Endometrial microvascular endothelial cells (primary cell): ENCODE measurements around the gene POU6F2. TPM values are rescaled to one million over a fixed set of nuclear protein-coding genes. Genes with fewer than 3 reads are reported as not detected.

Experiments
- in situ Hi-C: cut with HindIII; loops from 2 replicates; pipeline ENCODE4 v1.10.0; 2017; ENCODE audit warnings: low sequenced_read_pairs, low pct_unique_long_range_greater_than_20kb; ENCODE audit errors: inconsistent ontology term
- total RNA-seq: library from RNA; depleted of rRNA; stranded (reverse); fragments of >200 nt; gene quantifications from one replicate; pipeline ENCODE4 v1.2.3, GENCODE V29; 2015; ENCODE audit errors: inconsistent ontology term

The POU6F2 gene
- total RNA-seq, 1 donor from 2014 or later, result not detected

DNA sequence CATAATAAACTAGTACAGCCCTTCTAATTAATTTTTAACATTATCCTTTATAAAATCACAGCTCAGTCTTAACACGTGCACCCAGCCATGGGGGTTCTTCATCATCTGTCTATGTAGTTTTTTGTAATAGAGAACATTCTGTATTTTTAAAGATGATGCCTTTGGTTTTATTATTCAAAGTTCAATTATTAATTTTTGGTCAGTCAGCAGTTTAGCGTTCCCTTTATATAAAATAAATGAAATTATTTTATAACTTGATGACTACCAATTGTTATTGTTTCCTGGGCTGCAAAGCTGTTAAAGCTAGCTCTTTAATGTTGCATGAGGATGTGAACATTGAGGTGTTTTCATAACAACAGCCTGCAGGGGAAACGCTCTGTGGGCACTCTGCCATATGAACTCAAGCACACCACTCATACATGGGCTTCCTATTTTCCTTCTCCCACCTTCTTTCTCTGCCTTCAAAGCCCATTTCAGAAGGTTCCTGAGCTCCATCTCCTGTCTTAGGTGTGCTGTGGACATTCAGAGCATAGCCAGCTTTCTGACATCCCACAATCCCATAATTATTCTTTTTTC is 416.5 kb downstream of the POU6F2 start:
- in situ Hi-C loops, result no loop called here

DNA sequence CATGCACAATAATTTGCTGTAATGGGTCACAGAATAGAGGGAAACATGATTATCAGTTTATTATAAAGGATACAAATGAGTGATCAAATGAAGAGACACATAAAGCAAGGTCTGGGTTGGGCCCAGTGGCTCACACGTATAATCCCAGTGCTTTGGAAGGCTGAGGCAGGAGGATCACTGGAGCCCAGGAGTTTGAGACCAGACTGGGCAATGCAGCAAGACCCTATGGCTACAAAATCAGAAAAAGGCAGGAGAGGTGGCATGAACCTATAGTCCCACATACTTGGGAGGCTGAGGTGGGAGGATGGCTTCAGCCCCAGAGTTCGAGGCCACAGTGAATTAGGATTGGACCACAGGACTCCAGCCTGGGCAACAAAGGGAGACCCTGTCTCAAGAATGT is 421.7 kb downstream of the POU6F2 start:
- in situ Hi-C loops, result no loop called here

DNA sequence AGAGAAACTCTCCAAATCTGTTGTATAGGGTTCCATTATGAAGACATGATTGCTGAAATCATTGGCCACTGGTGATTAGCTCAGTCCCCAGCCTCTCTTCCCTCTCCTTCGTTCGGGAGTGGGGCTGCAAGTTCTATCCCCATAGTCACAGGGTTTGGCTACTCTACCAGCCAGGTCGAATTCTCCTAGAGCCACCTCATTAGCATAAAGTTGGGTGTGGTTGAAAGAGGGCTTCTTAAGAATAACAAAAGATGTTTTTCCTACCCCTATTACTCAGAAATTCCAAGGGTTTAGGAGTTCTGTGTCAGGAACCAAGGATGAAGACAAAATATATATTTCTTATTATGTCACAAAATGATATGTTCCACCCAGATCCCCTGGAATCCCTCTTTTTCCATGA is 422.3 kb downstream of the POU6F2 start:
- in situ Hi-C loops, result no loop called here

DNA sequence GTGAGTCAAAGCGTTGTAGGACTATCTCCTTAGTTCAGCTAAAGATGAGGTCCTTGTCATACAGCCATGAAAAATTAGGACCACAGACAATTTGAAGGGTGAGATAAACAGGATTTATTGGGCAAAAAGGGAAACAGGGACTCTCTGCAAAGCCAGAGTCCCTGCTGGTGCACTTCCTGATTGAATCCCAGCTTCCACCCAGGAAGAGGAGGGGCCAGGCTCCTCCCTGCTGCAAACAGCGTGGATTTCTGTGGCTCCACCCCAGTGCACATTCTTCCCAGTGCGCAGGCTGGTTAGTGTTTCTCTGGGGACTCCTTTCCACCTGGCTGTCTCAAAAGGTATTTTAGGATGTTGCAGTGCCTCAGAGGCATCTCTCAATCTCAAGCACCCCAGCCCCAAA is 423.1 kb downstream of the POU6F2 start:
- in situ Hi-C loops, result no loop called here

DNA sequence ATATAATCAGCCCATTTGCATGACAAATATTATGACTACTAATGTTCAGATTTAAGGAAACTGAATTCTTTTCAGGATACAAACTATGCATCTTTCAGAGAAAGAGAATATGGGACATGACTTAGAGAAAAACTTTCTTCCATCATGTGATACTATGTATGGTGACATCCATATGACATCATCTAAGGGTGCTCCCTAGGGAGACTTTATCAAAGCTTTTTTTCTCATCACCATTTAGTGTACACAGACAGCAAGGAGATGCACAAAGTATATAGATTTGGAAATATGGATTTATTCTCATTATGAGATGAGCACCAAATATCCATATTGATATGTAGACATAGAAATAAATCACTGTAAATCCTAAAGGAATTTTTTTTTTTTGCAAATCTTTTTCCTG is 424.3 kb downstream of the POU6F2 start:
- in situ Hi-C loops, result no loop called here

DNA sequence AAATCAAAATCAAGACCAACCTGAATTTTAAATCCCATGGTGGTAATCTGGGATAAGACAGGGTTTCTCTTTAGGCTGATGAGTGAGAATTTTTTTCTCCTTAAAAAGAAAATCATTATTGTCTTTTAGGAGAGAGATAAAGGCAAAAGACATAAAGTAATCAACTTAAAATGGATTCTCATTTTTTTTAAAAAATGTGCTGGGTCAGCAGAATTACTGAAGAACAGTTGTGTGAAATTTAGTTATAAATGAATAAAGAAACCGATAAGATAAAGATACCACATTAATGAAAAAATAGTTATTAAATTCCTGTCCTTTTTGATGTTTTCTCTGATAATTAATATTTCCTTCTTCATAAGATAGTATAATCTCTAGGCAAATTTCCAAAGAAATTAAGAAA is 427.2 kb downstream of the POU6F2 start:
- in situ Hi-C loops, result no loop called here

DNA sequence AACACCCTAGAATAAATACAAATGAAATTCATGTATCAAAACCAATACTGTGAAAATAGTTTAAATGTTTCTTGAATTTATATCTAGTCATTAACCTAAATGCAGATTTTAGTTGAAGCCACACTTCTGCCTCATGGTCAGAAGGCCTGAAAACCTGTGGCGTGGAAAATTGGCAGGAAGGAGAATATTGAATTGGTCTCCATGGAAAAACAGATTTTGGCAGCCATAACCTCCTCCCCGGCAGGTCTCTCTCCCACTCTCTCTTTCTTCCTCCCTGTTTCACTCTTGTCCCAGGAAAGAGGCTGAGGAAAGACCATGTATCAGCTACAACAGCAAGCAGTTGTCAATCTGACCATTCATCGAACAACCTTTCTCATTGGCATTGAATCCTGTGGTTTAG is 427.9 kb downstream of the POU6F2 start:
- in situ Hi-C loops, result no loop called here

DNA sequence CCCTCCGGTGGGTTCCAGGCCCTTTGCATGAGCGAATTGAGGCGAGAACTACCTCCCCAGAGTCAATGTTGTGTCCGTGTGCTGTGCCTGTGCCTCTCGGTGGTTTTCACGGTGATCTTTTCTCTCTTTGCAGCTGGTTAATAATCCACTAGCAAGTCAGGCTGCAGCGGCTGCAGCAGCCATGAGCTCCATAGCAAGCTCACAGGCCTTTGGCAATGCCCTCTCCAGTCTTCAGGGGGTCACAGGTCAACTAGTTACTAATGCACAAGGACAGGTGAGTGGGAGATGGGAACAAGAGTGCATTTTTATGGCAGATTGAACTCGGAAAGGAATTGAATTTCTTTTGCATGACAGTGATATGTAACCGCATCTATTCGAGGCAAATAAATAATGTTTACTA is 428.8 kb downstream of the POU6F2 start:
- in situ Hi-C loops, result no loop called here

DNA sequence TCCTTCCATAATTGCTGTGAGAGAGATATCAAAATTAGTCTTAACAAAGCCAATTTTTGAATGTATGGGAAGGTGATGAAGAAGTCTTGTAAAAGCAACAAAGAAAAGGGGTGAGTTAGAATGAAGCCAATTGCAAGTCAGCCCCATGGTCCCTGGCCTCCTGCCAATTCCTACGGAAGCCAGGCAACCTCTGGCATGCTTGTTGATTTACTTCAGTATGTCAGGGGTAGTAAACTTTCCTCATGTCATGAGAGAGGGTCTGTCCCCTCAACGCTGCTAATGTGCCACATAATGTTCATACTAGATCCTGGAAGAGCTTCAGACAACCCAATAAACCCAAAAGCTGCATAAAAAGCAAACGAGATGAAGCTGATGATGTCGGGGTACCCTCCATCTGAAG is 429.4 kb downstream of the POU6F2 start:
- in situ Hi-C loops, result no loop called here

DNA sequence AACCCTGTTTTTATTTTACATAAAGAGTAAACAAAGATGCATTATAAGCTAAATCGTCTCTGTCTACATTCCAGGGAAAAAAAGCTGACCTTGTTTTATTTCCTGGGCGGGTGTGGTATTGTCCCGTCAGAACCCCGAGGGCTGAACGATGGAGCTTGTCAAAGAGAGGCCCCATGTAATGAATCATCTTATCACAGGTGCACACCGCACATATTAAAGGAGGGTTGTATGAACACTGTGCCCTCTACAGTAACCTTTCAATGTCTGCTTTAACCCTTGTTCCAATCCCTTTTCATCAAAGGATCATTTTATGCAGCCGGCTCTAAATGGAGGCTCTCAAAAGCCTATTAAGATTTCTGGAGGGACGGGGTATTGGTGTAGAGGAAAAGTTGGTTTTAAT is 430.0 kb downstream of the POU6F2 start:
- in situ Hi-C loops, result no loop called here

DNA sequence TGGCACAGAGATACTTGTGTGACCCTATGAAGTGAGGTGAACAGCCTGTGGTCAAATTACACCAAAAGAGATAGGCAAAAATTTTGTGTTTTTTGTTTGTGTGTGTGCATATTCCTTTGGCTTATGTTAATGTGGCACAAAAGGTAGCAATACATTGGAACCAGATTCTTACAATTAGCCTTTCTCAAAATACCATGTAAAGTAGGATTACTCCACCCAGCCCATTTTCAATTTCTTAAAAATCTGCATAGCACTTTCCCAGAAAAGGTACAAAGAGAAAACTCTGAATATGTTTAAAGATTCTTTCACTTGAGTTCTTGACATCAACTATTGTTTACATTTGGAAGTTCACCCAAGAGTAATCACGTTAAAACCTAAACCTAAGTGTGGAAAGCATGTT is 431.2 kb downstream of the POU6F2 start:
- in situ Hi-C loops, result no loop called here

DNA sequence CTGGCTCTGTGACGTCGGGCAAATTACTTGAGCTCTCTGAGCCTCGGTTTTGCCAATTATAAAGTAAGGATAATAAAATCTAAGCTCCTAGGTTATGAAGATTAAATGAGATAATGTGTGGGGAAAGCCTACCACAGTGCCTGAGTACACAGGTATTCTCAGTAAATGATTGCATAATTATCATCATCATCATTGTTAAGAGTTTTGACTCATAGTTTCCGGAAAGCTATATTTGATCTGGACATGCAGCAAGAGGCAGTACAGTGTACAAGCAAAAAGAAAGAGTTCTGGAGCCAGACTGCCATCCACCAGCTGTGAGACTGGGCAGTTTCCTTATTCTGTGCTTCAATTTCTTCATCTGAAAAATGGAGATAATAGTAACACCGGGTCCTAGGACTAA is 432.9 kb downstream of the POU6F2 start:
- in situ Hi-C loops, result no loop called here

DNA sequence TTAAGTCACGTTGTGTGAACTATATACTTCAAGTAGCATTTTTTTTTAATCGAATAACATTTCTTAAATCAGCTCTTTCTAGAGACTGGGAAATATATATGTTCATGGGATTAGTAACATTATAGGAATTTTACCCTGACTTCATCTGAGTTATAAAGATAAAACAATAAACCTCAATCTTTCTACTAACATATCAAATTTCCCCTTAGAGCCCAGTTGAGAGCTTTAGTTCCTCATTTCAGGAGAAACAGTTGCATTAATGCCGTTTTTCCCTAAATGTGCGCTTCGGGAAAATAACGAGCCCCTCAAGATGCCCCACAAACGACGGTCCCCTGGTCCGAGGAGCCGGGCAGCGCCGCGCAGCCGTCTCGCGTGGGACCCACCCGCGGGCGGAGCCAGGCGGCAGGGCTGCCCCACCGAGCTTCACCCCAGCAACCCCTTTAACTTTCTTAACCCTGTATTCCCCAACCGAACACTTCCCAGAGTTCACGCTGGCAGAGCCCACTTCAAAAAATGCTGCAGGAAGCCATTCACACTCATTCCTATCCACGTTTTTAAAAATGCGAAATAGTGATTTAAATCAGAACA is 436.0 kb downstream of the POU6F2 start:
- in situ Hi-C loops, result no loop called here

DNA sequence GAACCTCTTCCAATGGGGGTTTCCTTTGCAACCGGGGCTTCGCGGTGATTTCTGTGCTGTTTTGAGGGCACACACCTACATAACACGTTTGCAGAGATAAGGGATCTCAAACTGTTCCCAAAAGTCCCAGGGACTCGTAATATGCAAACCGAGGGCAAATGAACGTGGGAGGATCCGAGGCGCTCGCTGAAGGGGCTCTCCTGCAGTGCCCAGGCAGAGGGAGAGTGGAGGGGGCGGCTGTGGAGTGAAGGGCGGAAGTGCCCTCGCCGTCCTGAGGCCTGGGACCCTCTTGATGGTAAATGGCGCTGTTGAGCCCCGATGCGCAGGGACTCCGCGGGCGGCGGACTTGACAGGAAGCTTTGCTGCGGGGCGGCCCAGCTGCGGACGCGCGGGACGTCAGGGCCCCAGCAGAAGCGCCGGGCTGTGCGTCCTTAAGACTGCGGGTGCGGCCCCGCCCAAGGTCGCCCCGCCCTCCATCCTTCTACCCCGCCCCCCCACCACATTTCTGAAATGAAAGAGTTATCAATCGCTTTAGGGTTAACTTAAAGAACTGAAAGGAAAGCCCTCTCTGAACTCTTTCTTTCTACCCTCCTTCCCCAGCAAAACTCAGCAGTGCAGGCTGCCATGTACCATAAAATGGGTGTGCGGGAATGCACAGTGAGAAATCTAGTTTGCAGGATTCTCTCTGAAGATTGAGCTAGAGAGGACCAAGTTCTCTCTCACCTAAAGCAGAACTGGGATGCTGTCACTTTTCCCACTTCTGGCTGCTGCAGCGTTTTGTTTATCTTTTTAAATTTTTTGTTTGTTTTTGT is 436.7 kb downstream of the POU6F2 start:
- in situ Hi-C loops, result no loop called here

DNA sequence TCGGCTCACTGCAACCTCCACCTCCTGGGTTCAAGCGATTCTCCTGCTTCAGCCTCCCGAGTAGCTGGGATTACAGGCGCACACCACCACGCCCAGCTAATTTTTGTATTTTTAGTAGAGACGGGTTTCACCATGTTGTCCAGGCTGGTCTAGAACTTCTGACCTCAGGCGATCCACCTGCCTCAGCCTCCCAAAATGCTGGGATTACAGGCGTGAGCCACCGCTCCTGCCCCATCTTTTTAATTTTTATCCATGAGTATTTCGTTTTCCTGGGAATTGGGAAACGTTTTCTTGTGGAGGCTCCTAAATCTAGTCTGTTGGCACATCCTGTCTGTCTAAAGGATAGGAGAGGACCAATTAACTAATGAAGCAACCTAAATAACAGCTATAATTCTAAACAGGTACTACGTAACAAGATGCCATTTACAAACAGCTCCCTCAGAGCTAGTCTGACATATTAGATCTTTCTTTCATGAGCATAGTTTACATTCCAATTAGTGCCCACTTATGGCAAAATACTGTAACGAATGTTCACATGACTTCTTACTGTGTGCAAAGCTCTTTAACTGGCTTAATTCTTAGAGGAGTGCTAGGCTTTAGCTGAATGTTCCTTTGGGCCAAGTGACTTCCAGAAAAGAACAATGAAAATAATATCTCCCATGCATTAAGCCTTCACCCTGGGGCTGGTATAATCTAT is 437.5 kb downstream of the POU6F2 start:
- in situ Hi-C loops, result no loop called here

DNA sequence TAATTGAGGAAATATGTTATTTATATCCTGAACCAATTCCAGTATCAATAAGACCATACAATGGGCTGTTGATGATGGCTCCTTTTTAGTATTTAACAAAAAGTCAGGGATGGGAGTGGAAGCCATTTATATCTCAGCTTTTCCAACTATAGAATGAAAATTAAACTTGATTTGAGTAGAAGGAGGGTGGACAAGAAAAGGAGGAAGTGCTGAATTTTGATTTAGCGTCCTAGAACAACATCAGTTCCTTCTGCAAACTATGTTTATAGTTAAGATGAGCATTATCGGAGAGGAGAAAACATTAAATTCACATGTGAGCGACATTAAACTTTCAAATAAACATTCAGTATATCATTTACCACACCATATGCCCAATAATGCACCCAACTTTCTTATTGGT is 439.2 kb downstream of the POU6F2 start:
- in situ Hi-C loops, result no loop called here

DNA sequence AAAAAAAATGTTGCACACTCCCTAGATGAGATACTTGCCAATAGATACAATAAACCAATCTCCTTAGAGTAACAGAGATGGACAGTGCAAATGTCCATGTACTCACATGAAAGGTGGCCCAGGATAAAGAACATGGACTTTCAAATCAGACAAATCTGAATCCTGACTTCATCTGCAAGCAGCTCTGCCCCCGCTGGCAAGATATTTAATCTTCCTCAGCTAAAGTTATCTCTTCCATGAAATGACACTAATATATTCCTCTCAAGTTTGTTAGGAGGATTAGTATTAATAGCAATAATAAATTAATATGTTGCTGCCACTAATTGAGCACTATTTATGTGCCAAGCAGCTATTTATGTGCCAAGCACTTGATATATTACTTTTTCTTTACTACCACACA is 439.9 kb downstream of the POU6F2 start:
- in situ Hi-C loops, result no loop called here

DNA sequence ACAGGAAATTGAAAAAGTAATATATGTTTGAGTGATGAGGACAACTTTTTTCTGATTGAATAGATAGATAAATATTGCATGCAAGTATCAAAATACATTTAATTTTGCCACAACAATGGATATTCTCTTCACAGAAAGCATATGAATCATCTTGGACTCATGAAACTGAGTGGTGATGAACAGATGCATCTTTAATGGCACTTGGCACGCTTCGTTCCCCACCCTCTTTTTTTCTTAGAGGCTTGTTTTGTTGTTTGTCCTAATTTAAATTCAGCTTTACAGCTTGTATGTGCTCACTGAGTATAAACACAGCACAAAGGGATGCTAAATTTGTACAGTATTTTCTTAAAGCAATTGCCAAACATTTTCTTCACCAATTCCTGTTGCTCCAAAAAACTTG is 443.5 kb downstream of the POU6F2 start:
- in situ Hi-C loops, result no loop called here

DNA sequence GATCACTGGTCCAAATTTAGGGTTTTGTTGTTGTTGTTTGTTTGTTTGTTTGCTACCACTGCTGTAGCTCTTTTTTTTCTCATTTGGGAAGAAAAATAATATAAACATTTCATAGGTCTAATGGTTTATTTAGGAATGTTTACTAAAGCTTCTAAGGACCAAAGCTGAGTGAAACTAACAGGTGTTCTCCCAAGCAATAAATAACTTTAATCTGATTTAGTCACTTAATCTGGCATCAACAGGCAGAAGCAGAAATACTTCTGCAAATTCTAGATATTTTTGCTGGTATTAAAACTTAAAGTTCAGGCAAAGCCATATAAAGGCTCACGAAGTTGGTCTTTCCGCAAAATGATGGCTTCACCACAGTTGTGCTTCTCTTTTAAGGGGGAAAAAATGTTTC is 444.0 kb downstream of the POU6F2 start:
- in situ Hi-C loops, result no loop called here

DNA sequence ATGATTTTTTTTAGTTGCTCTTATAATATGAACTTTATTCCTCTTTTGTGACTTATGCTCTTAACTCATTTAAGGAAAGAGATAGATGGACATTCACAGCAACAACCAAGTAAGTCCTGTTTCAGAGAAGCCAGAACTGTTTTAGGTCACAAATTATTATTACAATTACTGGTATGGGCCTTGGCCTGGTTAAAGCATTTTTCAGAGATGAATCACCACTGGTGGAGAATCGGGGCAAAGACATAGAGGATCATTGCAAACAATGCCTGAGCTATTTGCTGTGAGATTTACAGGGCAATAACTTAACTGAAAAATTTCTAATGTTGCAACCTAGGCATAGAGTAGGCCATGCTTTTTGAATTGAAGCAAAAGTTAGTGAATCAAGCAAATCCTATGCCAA is 450.5 kb downstream of the POU6F2 start:
- in situ Hi-C loops, result no loop called here
